Stomach (tissue), 19 donors: ENCODE data around the gene CD19. TPM values are rescaled to one million over a fixed set of nuclear protein-coding genes. Genes with fewer than 3 reads are reported as not detected.

Source experiments
- DNase-seq, 2 donors: peaks; one replicate each; pipeline versions ENCODE4 v3.0.0 to v3.0.0-alpha.2; 2013 to 2019
- H3K27ac ChIP-seq, 5 donors: fragments of 200-600 bp in 4 of 5; sonication (generic) in 4 of 5; one replicate each; pipeline ENCODE4 v1.5.1; 2013 to 2019; ENCODE audit warnings: mild to moderate bottlenecking in 1 of 5, moderate library complexity in 1 of 5
- H3K27me3 ChIP-seq, 3 donors: fragments of 200-600 bp; sonication (generic); one replicate each; pipeline ENCODE4 v1.5.1; 2017 to 2019; ENCODE audit warnings: mixed run types in 1 of 3
- H3K36me3 ChIP-seq, 4 donors: fragments of 200-600 bp; sonication (generic); 1 replicate in 3 of 4; 2 replicates in 1 of 4; pipeline ENCODE4 v1.5.1; 2016 to 2019
- H3K4me1 ChIP-seq, 4 donors: fragments of 200-600 bp; sonication (generic); one replicate each; pipeline ENCODE4 v1.5.1; 2016 to 2019
- H3K4me3 ChIP-seq, 4 donors: fragments of 200-600 bp; sonication (generic) in 3 of 4; one replicate each; pipeline ENCODE4 v1.5.1; 2016 to 2019; ENCODE audit warnings: mild to moderate bottlenecking in 1 of 4
- H3K9me3 ChIP-seq, 4 donors: fragments of 200-600 bp; sonication (generic); one replicate each; pipeline ENCODE4 v1.5.1; 2016 to 2019
- EP300 ChIP-seq: sonication (generic); formaldehyde crosslinking; IDR thresholded peaks from one replicate; pipeline ENCODE4 v1.6.1; 2017; ENCODE audit warnings: antibody characterized with exemption
- POLR2A ChIP-seq, 4 donors: fragments of 450-650 bp; IDR thresholded peaks; one replicate each; pipeline ENCODE4 v1.6.1; 2016; ENCODE audit warnings: antibody characterized with exemption in 4 of 4, control low read depth in 2 of 4, mild to moderate bottlenecking in 1 of 4, moderate library complexity in 1 of 4
- POLR2AphosphoS5 ChIP-seq, 3 donors: sonication (generic); formaldehyde crosslinking; IDR thresholded peaks; one replicate each; pipeline ENCODE4 v1.6.1; 2016; ENCODE audit warnings: antibody characterized with exemption in 3 of 3
- WGBS, 5 donors: extraction: QIAGEN DNeasy Blood & Tissue Kit in 3 of 5; methylation state at CpG; one replicate each; pipeline versions ENCODE4 v1.1.5 to v1.1.7; 2013 to 2018; 5-methylcytosine and 5-hydroxymethylcytosine counted together
- intact Hi-C: fragments of 100-400 bp; cut with DNase I; formaldehyde crosslinking; loops from one replicate; pipeline ENCODE4 v1.15.1; 2023; ENCODE audit warnings: low total_unique reads
- long read RNA-seq, 10 donors: transcript quantifications; one replicate each; lab custom pipeline, GENCODE V29; 2026
- polyA plus RNA-seq, 3 donors: library from polyadenylated mRNA; stranded (reverse); fragments of 200-250 nt; gene quantifications; one replicate each; pipeline ENCODE4 v1.2.3, GENCODE V29; 2013
- total RNA-seq, 5 donors: library from RNA; depleted of rRNA; stranded (reverse); fragments of >200 nt; gene quantifications; one replicate each; pipeline versions ENCODE4 v1.1.0 to v1.2.3, GENCODE V29; 2014 to 2016
- TF ChIP-seq, protein P1 (sequence below), 7 experiments: fragments of 450-650 bp in 4 of 7; fragments of 200-600 bp in 3 of 7; sonication (generic) in 3 of 7; IDR thresholded peaks; one replicate each; pipeline ENCODE4 v1.5.1; 2016 to 2019; ENCODE audit warnings: antibody characterized with exemption in 7 of 7, control low read depth in 2 of 7, mild to moderate bottlenecking in 1 of 7
- donor health status: healthy with polysubstance abuse.
- donor health status: Bipolar disorder and iron deficiency.
- donor health status: healthy.

The CD19 gene
- total RNA-seq (under 1 TPM in 2 of 5 donors, not detected in 3; 0.29 to 0.92 TPM), polyA plus RNA-seq (1 to 10 TPM in 1 of 3 donors, under 1 TPM in 2; 0.31 to 3.8 (median 0.56) TPM)
- long read RNA-seq, donor 1, result 0 reads
- long read RNA-seq, donor 2, result 0 reads
- long read RNA-seq, donor 3, result 0 reads
- long read RNA-seq, donor 4, result 0 reads
- long read RNA-seq, donor 5, result 0 reads
- long read RNA-seq, donor 6, result 0 reads
- long read RNA-seq, donor 7, result 0 reads
- long read RNA-seq, donor 8, result 0 reads
- long read RNA-seq, donor 9, result 0 reads
- long read RNA-seq, donor 10, result 0 reads

DNA sequence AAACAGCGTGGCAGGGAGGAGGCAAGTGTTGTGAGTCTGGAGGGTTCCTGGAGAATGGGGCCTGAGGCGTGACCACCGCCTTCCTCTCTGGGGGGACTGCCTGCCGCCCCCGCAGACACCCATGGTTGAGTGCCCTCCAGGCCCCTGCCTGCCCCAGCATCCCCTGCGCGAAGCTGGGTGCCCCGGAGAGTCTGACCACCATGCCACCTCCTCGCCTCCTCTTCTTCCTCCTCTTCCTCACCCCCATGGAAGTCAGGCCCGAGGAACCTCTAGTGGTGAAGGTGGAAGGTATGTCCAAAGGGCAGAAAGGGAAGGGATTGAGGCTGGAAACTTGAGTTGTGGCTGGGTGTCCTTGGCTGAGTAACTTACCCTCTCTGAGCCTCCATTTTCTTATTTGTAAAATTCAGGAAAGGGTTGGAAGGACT lies at the start of gene CD19:
Gene CD19 (plus strand): TSS at position 171 of the 425 bp plus-strand sequence. CDS start 30 bp downstream, at position 201.
- Histone ChIP-seq H3K9me3 (no peaks in the 10 kb centered on the region), H3K4me1 (peaks cover 4 to 14% (median 10%) of the 10 kb centered on the region in 4 donors), H3K27ac (no peak within 1 kb of the TSS), H3K4me3 (peak within 1 kb of the TSS in 1 of 4 donors; percentile 16), H3K27me3 (no peaks in the 10 kb centered on the region), H3K36me3 (no peaks in the 10 kb centered on the region)
- intact Hi-C loops, result loop anchor here (10.0 kb wide), 1 partner anchor 47 kb away; no protein-coding TSS in a partner anchor
- no peak for TF ChIP-seq POLR2AphosphoS5 (IDR thresholded peaks at IDR 0.05)
- TF ChIP-seq POLR2A (IDR thresholded peaks at IDR 0.05), result no peak
- TF ChIP-seq, protein P1, sequence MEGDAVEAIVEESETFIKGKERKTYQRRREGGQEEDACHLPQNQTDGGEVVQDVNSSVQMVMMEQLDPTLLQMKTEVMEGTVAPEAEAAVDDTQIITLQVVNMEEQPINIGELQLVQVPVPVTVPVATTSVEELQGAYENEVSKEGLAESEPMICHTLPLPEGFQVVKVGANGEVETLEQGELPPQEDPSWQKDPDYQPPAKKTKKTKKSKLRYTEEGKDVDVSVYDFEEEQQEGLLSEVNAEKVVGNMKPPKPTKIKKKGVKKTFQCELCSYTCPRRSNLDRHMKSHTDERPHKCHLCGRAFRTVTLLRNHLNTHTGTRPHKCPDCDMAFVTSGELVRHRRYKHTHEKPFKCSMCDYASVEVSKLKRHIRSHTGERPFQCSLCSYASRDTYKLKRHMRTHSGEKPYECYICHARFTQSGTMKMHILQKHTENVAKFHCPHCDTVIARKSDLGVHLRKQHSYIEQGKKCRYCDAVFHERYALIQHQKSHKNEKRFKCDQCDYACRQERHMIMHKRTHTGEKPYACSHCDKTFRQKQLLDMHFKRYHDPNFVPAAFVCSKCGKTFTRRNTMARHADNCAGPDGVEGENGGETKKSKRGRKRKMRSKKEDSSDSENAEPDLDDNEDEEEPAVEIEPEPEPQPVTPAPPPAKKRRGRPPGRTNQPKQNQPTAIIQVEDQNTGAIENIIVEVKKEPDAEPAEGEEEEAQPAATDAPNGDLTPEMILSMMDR (IDR thresholded peaks at IDR 0.05), result no peak
- no peak for TF ChIP-seq EP300
- WGBS, 5 donors, result 84 to 93% (median 91%) methylated on average over 10 of the region's 10 CpGs
- no peak for DNase-seq

DNA sequence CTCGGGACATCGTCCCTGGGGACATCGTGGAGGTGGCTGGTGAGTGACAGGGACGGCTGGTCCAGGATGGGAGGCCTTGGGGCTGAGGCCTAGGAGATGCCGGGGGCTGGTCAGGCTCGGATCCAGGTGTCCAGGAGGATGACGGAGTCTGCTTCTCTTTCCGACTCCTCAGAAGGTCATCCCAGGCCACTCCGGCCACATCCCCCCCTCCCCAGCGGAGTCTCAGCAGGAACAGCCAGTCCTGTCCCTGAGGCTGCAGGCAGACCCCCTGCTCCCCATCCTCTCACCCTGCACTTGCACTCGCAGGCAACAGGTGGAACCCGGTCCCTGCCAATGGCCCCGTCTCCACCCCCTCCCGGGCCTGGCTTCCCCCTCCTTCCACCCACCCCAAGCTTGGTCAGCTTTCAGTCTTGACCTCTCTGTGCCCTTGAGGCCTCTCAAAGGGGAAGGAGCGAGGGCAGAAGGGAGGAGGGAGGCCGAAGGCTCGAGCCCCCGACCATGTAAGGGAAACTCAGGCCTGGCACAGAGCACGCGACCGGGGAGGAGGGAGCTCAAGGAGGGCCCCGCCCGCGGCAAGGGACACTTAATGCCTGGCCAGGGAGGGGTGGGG lies 49.1 kb upstream of the CD19 start:
- intact Hi-C loops, result loop anchor here (10.0 kb wide), 2 partner anchors 48 to 52 kb away; partner anchors contain the start of gene CD19
- peaks cover 14 to 20% (median 18%) of the 10 kb centered on the region in 4 donors for H3K4me1 ChIP-seq
- TF ChIP-seq, protein P1 (IDR thresholded peaks at IDR 0.05), result no peak
- TF ChIP-seq EP300 (no peak), POLR2A (IDR thresholded peaks at IDR 0.05) (no peak), POLR2AphosphoS5 (IDR thresholded peaks at IDR 0.05) (no peak)
- no peaks in the 10 kb centered on the region for H3K36me3 ChIP-seq
- H3K9me3 ChIP-seq, result no peaks in the 10 kb centered on the region
- 32 to 56% (median 36%) methylated on average over 19 to 24 of the region's 24 CpGs for WGBS, 5 donors
- peak in 1 of 2 donors; percentile 45 for DNase-seq
- H3K4me3 ChIP-seq, result no peak overlapping the region
- H3K27me3 ChIP-seq, result peaks cover 0 to 44% (median 10%) of the 10 kb centered on the region in 3 donors
- H3K27ac ChIP-seq, result no peak overlapping the region

- Histone ChIP-seq H3K4me1 (peaks cover 14 to 20% (median 18%) of the 10 kb centered on the region in 4 donors), H3K36me3 (no peaks in the 10 kb centered on the region), H3K27ac (no peak overlapping the region), H3K9me3 (no peaks in the 10 kb centered on the region), H3K27me3 (peaks cover 0 to 44% (median 10%) of the 10 kb centered on the region in 3 donors), H3K4me3 (no peak overlapping the region)
- DNase-seq, result no peak
- TF ChIP-seq EP300, result no peak
- no peak for TF ChIP-seq POLR2AphosphoS5 (IDR thresholded peaks at IDR 0.05)
- TF ChIP-seq POLR2A (IDR thresholded peaks at IDR 0.05), result no peak
- TF ChIP-seq, protein P1 (IDR thresholded peaks at IDR 0.05), result no peak
- 58 to 73% (median 63%) methylated on average over 23 to 25 of the region's 25 CpGs for WGBS, 5 donors
- intact Hi-C loops, result loop anchor here (10.0 kb wide), 2 partner anchors 49 to 51 kb away; partner anchors contain the start of gene CD19
These were observed 48.4 kb upstream of the CD19 start for GRCh38 chr16:28883221-28883996.

DNA sequence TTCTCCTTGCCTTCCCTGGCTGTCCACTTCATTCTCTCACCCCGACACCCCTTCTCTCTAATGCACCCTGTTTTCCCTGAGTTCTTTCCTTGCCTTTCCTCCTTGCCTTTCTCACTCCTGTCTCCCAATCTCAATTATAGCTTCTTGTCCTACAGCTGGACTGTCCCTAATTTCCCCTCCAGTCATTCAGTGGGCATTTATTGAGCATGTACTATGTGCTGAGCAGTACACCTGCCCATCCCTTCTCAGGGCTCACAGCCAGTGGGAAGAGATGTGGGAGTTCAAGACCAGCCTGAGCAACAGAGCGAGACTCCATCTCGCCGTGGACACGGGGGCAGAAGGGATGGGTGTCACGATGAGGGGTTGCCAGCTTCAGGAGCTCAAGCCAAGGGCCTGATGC lies 47.7 kb upstream of the CD19 start:
- no peak overlapping the region for H3K4me3 ChIP-seq
- DNase-seq, result no peak
- TF ChIP-seq POLR2A (IDR thresholded peaks at IDR 0.05) (no peak), EP300 (no peak), POLR2AphosphoS5 (IDR thresholded peaks at IDR 0.05) (no peak)
- TF ChIP-seq, protein P1 (IDR thresholded peaks at IDR 0.05), result no peak
- H3K36me3 ChIP-seq, result no peaks in the 10 kb centered on the region
- peaks cover 0 to 44% (median 10%) of the 10 kb centered on the region in 3 donors for H3K27me3 ChIP-seq
- intact Hi-C loops, result loop anchor here (10.0 kb wide), 2 partner anchors 49 to 51 kb away; partner anchors contain the start of gene CD19
- no peak overlapping the region for H3K27ac ChIP-seq
- WGBS, 5 donors, result 89 to 98% (median 95%) methylated on average over 6 of the region's 6 CpGs
- no peaks in the 10 kb centered on the region for H3K9me3 ChIP-seq
- peaks cover 12 to 15% (median 15%) of the 10 kb centered on the region in 4 donors for H3K4me1 ChIP-seq
